Stimulated activated CD8-positive, alpha-beta memory T cell treated with anti-CD3 and anti-CD28 coated beads, Interleukin-4, amount 100 ng/mL, for 4 hours (primary cell): ENCODE results near the gene BACE2.

Source experiments
- DNase-seq, 2 donors: peaks; one replicate each; pipeline ENCODE4 v3.0.0-alpha.2; 2020; ENCODE audit warnings: low read depth in 2 of 2, low spot score in 1 of 2

BACE2 gene

GRCh38 chr21:41147979-41148355 lies 20.0 kb upstream of the BACE2 start:
- DNase-seq = no peak

DNA sequence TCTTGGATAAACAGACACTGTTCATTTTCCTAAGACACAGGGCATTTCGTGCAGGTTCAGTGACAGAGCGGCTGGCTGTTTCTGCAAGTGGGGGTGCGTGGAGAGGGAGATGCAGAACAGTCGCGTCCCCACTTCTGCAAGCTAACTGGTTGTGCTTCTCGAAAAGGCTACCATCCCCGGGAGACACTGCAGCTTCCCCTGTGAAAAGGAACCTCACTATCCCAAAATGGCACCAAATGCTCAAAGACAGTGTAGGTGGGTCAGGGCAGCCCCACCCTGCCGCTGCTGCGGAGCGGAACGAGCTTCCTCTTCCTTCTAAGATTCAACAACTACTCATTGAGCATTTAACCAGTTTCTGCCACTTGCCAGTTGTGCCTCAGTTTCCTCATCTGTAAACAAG lies 19.2 kb upstream of the BACE2 start:
- DNase-seq = no peak

GRCh38 chr21:41149199-41149598 lies 18.8 kb upstream of the BACE2 start:
- no peak for DNase-seq

DNA sequence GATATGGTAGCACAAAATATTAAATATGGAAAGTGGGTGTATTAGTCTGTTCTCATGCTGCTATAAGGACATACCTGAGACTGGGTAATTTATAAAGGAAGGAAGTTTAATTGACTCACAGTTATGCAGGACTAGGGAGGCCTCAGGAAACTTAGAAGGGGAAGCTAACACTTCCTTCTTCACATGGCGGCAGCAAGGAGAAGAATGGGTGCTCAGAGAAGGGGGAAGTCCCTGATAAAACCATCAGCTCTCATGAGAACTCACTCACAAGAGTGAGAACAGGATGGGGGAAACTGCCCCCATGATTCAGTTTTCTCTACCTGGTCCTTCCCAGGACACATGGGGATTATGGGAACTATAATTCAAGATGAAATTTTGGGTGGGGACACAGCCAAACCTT lies 15.8 kb upstream of the BACE2 start:
- DNase-seq = no peak

DNA sequence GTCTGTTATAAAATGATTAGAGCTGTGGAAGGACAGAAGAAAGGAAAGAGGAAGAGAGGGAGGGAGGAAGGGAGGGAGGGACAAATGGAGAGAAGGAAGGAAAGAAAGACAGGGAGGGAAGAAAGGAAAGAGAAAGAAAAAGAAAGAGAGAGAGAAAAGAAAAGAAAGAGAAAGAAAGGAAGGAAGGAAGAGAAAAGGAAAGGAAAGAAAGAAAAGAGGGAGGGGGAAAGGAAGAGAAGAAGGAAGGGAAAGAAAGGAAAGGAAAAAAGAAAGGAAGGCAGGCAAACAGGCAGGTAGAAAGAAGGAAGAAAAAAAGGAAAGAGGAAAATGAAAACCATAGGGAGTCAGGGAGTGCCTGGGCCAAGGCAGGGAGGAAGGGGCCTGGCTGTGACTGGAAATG lies 14.5 kb upstream of the BACE2 start:
- no peak for DNase-seq

- no peak for DNase-seq
Observed at GRCh38 chr21:41156142-41156541, 11.8 kb upstream of the BACE2 start.

GRCh38 chr21:41158026-41158425 lies 9.9 kb upstream of the BACE2 start:
- DNase-seq = no peak

GRCh38 chr21:41160036-41160435 lies 7.9 kb upstream of the BACE2 start:
- DNase-seq = no peak

GRCh38 chr21:41161428-41161827 lies 6.5 kb upstream of the BACE2 start:
- no peak for DNase-seq

- DNase-seq = no peak
Observed at GRCh38 chr21:41162096-41162495, 5.9 kb upstream of the BACE2 start.

DNA sequence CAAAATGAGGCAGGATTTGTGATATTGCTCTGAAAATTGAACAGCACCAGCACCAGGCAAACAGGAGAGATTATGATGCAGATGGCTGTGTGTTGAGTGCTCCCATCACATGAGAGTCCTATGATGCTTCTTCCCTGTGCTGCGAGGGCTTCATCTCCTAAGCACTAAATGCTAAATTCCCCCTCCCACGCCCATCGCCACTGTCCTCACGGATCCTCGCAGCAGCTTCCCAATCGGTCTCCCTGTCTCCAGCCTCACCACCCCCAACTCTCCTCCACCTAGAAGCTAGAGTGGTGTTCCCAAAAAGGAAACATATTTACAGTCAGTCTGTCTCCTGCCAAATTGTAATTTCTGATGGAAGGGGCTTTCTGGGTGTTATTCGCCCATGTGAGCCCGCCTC lies 4.9 kb upstream of the BACE2 start:
- DNase-seq = no peak

GRCh38 chr21:41164052-41164451 lies 3.9 kb upstream of the BACE2 start:
- no peak for DNase-seq

GRCh38 chr21:41164981-41165655 lies 2.8 kb upstream of the BACE2 start:
- no peak for DNase-seq

GRCh38 chr21:41166884-41167283 lies 1.1 kb upstream of the BACE2 start:
- DNase-seq = no peak

- DNase-seq = no peak
Observed at GRCh38 chr21:41168391-41169257, 664 bp downstream of the BACE2 start.

DNA sequence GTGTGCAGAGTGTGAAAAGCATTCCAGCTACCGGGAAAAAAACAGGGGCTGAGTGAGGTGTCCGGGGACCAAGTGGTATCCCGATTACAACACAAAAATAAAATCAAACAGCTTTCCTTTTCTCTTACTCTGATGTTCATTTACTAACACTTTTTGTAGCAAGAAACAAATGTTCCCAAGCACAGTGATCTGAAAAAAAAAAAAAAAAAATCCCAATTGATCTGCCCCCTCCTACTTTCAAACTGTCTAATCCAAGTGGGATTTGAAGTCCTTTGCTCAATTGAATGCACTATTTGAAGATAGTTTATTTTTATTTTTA lies 1.3 kb downstream of the BACE2 start:
- no peak for DNase-seq

- DNase-seq = no peak
Observed at GRCh38 chr21:41169701-41170100, 1.7 kb downstream of the BACE2 start.

DNA sequence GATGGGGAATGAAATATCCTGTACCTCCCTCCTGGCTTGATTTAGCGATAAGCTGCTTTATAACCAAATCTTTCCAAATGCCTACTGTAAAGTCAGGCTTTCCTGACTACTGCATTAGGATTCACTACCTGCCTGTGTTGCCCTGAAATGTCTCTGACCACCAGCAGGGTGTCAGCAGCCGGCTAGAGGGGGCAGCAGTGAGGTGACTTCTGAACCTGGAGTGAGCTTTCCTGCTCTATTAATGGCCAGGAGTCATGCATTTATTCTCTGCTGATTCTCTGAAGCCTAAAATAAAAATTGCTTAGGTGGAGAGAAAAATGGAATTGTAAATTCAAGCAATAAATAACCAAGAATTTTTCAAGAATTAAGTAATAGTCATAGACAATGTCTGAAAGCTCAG lies 2.5 kb downstream of the BACE2 start:
- no peak for DNase-seq

- no peak for DNase-seq
Observed at GRCh38 chr21:41170859-41171609, 3.1 kb downstream of the BACE2 start.

- no peak for DNase-seq
Observed at GRCh38 chr21:41175080-41175479, 7.1 kb downstream of the BACE2 start.

- no peak for DNase-seq
Observed at GRCh38 chr21:41176846-41177245, 8.9 kb downstream of the BACE2 start.

- no peak for DNase-seq
Observed at GRCh38 chr21:41180752-41181151, 12.8 kb downstream of the BACE2 start.
